ENCODE measurements around the gene PIAS4.
"Not testable (repeated sequence)": the region's sequence is repeated elsewhere in the genome, so short reads cannot be mapped to it uniquely, and the experiment has no call there.

The PIAS4 gene

GRCh38 chr19:4007021-4007835 is at the start of gene PIAS4:
TSS of gene PIAS4 (plus strand) at chr19:4007736. CDS start at chr19:4007761, 25 bp downstream.
- FAIRE-seq, result no peak

- no peak for FAIRE-seq
Observed at GRCh38 chr19:3958836-3959765, 48.4 kb upstream of the PIAS4 start.

GRCh38 chr19:3959766-3960131 is 47.8 kb upstream of the PIAS4 start:
- no peak for FAIRE-seq

DNA sequence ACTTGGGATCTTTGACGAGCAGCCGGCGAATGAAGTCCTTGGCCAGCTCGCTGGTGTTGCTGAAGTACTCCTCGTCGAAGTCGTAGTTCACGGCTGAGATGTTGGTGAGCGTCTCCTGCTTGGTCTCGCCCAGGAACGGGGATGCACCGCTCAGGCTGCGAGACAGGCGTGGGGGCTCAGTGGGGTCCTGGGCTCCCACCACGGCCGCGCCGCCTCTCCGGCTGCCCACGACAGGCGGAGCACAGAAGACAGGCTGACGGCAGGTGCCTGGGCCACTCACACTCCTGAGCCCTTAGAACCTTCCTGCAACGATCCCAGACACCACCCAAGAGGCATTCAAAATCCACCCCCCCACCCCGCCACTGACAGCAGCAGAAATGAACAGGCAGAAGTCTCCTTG is 46.5 kb upstream of the PIAS4 start:
- no peak for FAIRE-seq

GRCh38 chr19:3963458-3964255 is 43.9 kb upstream of the PIAS4 start:
- no peak for FAIRE-seq

GRCh38 chr19:3964256-3965194 is 43.0 kb upstream of the PIAS4 start:
- no peak for FAIRE-seq

DNA sequence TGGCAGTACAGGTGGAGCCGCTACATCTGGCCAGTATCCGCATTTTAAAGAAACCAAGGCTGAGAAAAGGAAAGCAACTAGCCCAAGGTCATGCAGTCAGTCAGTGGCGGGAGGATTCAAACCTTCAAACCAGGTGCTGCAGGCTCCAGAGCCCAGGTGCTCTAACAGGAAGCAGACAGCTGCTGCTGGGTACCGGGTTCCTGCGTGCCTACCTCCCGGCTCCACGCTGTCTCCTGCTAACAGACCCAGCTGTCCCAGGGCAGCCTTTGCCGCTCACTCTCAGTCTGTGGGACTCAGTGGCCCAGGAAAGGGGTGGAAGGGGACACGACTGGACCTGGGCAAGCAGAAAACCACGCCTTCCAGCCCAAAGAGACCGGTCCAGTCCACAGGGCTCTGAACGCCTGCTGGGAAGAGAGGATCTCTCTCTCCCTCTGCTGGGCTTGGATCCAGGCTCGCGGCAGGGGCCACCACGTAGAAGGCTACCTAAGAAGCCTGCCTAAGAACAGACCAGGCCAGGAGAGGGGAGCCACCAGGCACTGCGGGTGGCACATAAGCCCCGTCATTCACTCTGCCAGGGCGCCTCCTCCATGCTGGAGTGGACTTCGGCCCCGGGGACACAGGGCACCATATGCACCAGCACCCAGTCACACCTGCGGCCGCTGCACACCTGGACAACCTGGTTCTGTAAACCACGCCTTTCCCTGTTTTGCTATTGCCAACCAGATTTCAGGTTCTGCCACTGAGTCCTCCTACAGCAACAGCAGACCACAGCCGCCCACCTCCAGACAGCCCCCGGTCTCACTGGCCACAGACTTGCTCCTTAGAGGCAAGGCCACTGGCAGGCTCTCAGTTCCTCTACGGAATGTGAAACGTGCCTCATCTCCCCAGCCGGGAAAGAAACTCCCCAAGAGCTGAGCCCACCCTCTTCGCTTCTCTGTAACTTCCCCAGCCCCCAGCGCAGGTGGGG is 41.2 kb upstream of the PIAS4 start:
- FAIRE-seq, result no peak

GRCh38 chr19:3967983-3968382 is 39.6 kb upstream of the PIAS4 start:
- FAIRE-seq, result not testable (repeated sequence)

DNA sequence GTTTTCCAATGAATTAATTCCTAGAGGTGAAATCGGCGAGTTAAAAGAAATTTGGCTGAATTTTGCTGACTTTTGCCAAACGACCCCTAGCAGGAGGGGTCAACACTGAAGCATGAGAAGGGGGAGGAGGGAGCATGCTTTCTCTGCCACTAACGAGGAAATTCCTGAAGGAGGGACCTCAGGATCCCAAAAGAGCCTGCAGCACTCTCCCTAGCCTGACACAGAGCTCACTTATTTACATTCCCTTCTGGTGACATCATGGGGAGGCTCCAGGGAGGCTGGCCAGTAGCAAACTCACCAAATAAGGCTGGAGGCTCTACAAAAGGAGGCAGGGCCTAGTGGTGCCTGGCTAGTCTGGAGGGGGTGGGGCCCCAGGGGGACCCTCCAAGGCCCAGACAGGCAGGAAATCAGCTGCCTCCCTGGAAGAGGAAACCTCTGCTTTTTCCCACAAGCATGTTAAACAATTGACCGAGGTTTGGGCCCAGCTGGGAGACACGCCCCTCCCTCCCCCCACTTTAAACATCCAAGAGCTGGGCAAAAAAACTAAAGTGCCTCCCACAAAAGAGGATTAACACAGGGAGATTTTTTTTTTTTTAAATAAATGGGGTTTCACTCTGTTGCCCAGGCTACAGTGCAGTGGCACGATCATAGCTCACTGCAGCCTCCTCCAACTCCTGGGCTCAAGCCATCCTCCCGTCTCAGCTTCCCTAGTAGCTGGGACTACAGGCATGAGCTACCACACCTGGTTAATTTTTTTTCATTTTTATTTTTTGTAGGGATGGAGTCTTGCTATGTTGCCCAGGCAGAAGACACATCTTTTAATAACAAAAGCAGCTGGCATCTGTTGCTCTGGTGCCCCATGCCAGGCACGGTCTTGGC is 38.7 kb upstream of the PIAS4 start:
- FAIRE-seq, result no peak

- FAIRE-seq, result no peak
Observed at GRCh38 chr19:3969435-3970312, 37.9 kb upstream of the PIAS4 start.

DNA sequence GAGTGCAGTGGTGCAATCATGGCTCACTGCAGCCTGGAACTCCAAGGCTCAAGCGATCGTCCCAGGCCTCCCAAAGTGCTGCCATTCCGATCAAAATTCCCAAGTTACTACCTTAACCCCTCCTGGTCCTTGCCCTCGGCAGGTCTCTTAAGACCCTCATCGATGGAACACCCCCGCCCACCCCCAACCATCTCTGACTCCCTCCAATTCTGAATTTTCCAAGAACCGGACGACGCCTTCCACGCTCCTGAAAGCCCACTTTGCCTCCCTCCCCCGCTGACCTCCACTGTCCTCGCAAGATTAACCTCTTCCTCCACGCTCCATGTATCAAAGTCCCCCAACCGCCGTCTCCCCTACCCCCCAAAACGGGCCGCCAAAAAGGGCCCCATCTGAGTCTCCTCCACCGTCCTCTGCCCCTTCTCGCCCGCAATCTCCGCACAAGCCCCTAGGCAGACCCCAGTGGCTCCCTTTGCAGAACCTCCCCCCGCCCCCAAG is 37.2 kb upstream of the PIAS4 start:
- FAIRE-seq, result no peak

- no peak for FAIRE-seq
Observed at GRCh38 chr19:3970808-3971598, 36.5 kb upstream of the PIAS4 start, which contains the start of gene DAPK3. TSS of gene DAPK3 (minus strand) at chr19:3971099. CDS start at chr19:3969735, 1,364 bp downstream.

DNA sequence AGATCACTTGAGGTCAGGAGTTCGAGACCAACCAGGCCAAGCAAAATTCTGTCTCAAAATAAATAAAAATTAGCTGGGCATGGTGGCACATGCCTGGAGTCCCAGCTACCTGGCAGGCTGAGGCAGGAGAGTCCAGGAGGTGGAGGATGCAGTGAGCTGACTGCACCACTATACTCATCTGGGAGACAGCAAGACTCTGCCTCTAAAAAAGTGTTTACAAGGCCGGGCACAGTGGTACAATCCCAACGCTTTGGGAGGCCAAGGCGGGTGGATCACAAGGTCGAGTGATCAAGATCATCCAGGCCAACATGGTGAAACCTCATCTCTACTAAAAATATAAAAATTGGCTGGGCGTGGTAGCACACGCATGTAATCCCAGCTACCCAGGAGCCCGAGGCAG is 32.4 kb upstream of the PIAS4 start:
- FAIRE-seq, result no peak

DNA sequence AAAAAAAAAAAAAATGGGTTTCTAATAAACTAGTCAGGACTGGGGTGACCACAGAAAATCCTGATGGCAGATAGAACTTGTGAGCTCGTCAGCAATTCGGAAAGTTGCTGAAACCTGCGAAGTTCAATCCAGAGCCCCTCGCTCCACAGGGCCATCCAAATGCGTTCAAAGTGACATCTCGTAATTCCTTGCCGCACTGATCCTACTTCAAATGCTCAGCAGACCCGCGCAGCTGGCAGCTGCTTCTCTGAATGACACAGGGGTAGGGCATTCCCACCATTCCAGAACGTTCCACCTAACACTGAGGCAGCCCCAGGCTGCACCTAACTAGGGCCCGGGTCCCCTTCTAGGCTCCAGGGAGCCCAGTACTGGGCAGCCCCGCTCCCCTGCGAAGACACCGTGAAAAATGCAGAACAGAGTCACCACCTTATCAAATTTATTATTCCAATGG is 31.9 kb upstream of the PIAS4 start:
- FAIRE-seq, result no peak

DNA sequence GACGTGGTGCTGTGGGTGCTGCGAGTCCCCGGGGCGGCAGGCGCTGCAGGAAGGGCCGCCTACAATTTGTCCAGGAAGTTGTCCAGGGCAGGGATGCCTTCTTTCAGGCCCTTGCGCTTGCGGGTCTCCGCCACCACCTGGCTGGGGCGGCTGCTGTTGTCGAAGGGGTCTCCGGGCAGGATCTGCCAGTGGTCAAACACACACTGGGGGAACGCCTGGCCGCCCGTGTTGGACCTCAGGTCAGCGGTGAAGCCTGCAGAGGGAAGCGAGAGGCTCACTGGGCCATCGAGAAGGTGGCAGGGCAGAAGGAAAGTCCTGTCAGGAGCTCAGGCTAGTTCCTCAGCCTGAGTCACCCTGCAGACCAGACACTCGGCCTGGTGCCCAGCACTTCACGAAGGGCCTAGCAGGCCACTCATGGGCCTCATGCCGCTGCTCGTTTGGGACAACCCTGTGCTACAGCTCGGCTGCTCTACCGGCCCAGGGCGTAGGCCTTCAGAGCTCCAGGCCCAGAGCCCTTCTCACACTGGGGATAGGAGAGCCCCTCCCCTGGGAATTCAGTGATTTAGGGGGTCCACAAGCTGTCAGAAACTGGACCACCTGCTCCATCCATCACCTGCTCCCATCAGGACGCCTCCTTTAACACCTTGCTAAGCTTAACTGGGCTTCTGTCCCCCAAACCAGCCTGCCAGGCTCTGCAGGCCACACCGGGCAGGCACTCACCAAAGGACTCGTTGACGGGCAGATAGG is 30.9 kb upstream of the PIAS4 start:
- FAIRE-seq, result no peak
